MM.1S (cell line): Measurements from ENCODE around the gene CD300H.

ENCODE experiments used
- CTCF ChIP-seq: fragments of 300-600 bp; sonication (generic); IDR thresholded peaks from 2 replicates; pipeline ENCODE4 v1.5.1; 2016; ENCODE audit warnings: antibody characterized with exemption, low read length, mixed read lengths
- EZH2 ChIP-seq: fragments of 300-600 bp; sonication (generic); optimal IDR thresholded peaks from 2 replicates; pipeline ENCODE3; 2017; ENCODE audit warnings: low read depth, mild to moderate bottlenecking, antibody characterized with exemption, low read length, mixed read lengths
- EZH2phosphoT487 ChIP-seq: fragments of 300-600 bp; sonication (generic); IDR thresholded peaks from 2 replicates; pipeline ENCODE4 v1.6.1; 2018; ENCODE audit warnings: antibody characterized with exemption, low read length

GRCh38 chr17:74565126-74565525 lies 2.2 kb downstream of the CD300H start:
- TF ChIP-seq CTCF: no peak
- no peak for TF ChIP-seq EZH2
- TF ChIP-seq EZH2phosphoT487: no peak
